HG03064 (cell line): ENCODE results near the gene ACTRT1.

Experiments used
- ATAC-seq: cut with Tn5 transposase; IDR thresholded peaks from one replicate; pipeline ENCODE4 v1.9.1; 2021; ENCODE audit warnings: low read depth; ENCODE audit not compliant: unreplicated experiment

ACTRT1 gene

GRCh38 chrX:128052303-128052702, at the start of gene ACTRT1:
ACTRT1 (minus strand) TSS chrX:128052403; CDS start chrX:128052206, 197 bp downstream.
- ATAC-seq = no peak

DNA sequence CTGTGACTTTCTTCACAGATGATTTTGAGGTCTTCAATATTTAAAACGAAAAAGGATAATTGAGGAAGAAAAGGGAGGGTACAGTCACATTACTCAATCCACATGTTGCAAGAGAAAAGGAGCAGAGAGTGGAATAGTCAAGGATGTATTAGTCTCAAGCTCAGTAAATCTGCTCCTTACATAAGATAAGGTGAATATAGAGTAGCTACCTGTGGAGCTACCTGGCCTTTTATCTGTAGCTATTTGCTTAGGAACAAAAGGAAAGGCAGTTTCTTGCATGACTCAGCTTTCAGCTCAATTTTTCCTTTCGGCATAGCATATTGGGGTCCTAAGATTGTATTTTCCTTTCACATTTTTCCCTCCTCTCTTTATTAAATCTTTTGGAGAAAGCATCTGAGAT, 26.3 kb upstream of the ACTRT1 start:
- ATAC-seq = no peak

GRCh38 chrX:128057421-128057820, 5.2 kb upstream of the ACTRT1 start:
- ATAC-seq = no peak

GRCh38 chrX:128051526-128051925, 677 bp downstream of the ACTRT1 start:
- ATAC-seq = no peak

DNA sequence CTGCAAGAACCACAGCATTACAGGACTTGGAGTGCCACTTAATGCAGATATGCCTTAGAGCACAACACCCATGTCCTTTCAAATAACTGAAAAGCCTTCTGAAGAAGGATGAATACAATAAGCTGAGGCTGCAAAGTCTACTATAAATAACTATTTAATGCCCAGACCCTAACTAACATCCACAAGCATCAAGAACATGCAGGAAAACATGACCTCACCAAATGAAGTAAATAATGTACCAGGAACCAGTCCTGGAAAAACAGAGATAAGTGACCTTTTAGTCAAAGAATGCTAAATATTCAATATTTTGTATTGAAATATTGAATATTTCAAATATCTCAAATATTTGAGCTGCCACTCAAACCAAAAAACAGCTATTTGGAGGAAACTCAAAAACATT, 16.9 kb downstream of the ACTRT1 start:
- ATAC-seq = no peak

- no peak for ATAC-seq
These were observed 30.6 kb downstream of the ACTRT1 start for GRCh38 chrX:128021566-128021965.

DNA sequence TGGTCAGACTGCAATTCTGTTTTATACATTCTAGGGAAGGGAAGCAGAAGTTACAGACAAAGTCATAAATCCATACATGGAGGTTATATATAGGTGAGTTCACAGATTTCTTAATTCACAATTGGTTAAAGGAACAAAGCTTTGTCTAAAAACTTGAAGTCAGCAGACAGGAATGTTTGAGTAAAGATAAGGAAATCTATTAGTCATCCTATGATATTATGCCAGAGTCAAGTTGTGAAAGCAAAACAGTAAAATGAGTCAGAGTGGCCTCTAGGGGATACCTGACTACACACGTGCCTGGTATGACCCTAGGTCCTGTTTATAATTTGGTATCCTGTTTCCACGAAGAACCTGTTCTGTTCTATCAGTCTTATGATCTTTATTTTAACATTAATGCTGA, 31.5 kb downstream of the ACTRT1 start:
- ATAC-seq = no peak

- ATAC-seq = no peak
These were observed 33.0 kb downstream of the ACTRT1 start for GRCh38 chrX:128019218-128019617.

DNA sequence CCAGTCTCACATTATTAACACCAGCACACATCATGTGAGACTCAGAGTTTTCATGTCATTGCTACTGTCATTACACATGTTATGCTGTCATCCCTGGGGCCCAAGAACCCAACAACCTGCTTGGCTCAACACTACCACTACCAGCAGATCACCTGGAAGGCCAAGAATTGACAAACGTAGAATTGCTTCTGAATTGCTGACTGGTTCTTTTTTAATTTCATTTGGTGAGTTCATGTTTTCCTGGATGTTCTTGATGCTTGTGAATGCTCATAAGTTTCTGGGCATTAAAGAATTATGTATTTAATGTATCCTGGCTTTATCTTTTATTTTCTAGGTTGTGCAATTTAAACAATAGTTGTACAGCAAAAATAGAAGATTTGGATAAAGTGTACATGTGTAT, 40.2 kb downstream of the ACTRT1 start:
- ATAC-seq = no peak

DNA sequence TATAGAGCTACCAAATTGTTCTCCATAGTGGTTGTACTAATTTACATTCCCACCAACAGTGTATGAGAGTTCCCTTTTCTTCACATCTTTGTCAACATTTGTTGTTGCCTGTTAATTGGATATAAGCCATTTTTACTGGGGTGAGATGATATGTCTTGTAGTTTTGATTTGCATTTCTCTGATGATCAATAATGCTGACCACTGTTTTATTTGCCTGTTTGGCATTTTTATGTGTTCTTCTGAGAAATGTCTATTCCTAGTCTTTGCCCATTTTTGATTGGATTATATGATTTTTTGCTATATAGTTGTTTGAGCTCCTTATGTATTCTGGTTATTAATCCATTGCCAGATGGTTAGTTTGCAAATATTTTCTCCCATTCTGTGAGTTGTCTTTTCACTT, 44.3 kb downstream of the ACTRT1 start:
- ATAC-seq = no peak
